K562 (cell line): Measurements from ENCODE around the gene MPST. TPM values are rescaled to one million over a fixed set of nuclear protein-coding genes. Genes with fewer than 3 reads are reported as not detected.

ENCODE experiments used
- ATAC-seq: fragments of 200-7000 bp; cut with Tn5 transposase; 3 replicates; pipeline ENCODE4 v1.9.1; 2020; ENCODE audit warnings: moderate library complexity
- BruUV-seq: library from RNA; stranded (reverse); fragments of 400-500 nt; replicated peaks from 2 replicates; lab custom pipeline; 2021; lab: Mats Ljungman, UMichigan
- CTCF ChIA-PET: fragments of 300-600 bp; formaldehyde crosslinking; extraction: SDS; loops from one replicate; lab custom pipeline; 2021; ENCODE audit warnings: low intra/inter-chr PET ratio; lab: Yijun Ruan, JAX
- POLR2A ChIA-PET: fragments of 300-600, 350-650 bp; sonication (Branson Sonifier 250); formaldehyde crosslinking; extraction: SDS; loops from one replicate; lab custom pipeline; 2021; ENCODE audit warnings: antibody characterized with exemption, inconsistent platforms; lab: Yijun Ruan, JAX
- DNase-seq, 4 experiments: peaks; one replicate each; pipeline versions ENCODE4 v3.0.0 to v3.0.0-alpha.2; 2011 to 2018; ENCODE audit warnings: low spot score in 3 of 4, mixed read lengths in 3 of 4; ENCODE audit errors: extremely low read depth in 1 of 4
- FAIRE-seq: peaks from 2 replicates; lab custom pipeline; 2011; peaks lifted over from hg19 to GRCh38; lab: Jason Lieb, UNC
- H2AFZ ChIP-seq: 2 replicates; pipeline ENCODE4 v1.6.0; 2011; ENCODE audit warnings: low read depth, low read length, control low read depth, inconsistent platforms
- H3K27ac ChIP-seq: fragments of 200-600 bp; 3 replicates; pipeline ENCODE4 v1.8.0; 2011; ENCODE audit warnings: low read depth, mild to moderate bottlenecking, control low read depth, inconsistent platforms, low read length, moderate library complexity, mixed read lengths; ENCODE audit errors: extremely low read depth
- H3K27me3 ChIP-seq, 2 experiments: fragments of 300-600 bp in 1 of 2; 2 replicates in 1 of 2; 3 replicates in 1 of 2; pipeline versions ENCODE4 v1.6.0 to v1.8.0; 2011; ENCODE audit warnings: inconsistent platforms in 2 of 2, low read length in 2 of 2, mild to moderate bottlenecking in 1 of 2, mixed read lengths in 1 of 2, moderate library complexity in 1 of 2; ENCODE audit not compliant: control insufficient read depth in 2 of 2, insufficient read depth in 2 of 2
- H3K36me3 ChIP-seq: fragments of 300-600 bp; 3 replicates; pipeline ENCODE4 v1.8.0; 2011; ENCODE audit warnings: mild to moderate bottlenecking, low read length, inconsistent platforms; ENCODE audit not compliant: control insufficient read depth, insufficient read depth
- H3K4me1 ChIP-seq, 2 experiments: fragments of 200-600 bp in 1 of 2; replicated peaks in 1 of 2; 2 replicates in 1 of 2; 3 replicates in 1 of 2; pipeline versions ENCODE4 v1.5.1 to v1.8.0; 2011; ENCODE audit warnings: inconsistent platforms in 2 of 2, low read length in 2 of 2, mild to moderate bottlenecking in 1 of 2, mixed read lengths in 1 of 2, moderate library complexity in 1 of 2; ENCODE audit not compliant: control insufficient read depth in 2 of 2, insufficient read depth in 2 of 2
- H3K4me2 ChIP-seq: 2 replicates; pipeline ENCODE4 v1.6.1; 2011; ENCODE audit warnings: low read length, control low read depth, inconsistent platforms, mixed read lengths; ENCODE audit not compliant: insufficient read depth
- H3K4me3 ChIP-seq: fragments of 200-600 bp; sonication (generic), shearing (Covaris generic); 2 replicates; pipeline ENCODE4 v1.5.1; 2016; ENCODE audit warnings: control low read depth, inconsistent platforms
- H3K79me2 ChIP-seq: fragments of 200-600 bp; 3 replicates; pipeline ENCODE4 v1.8.0; 2011; ENCODE audit warnings: low read length, inconsistent platforms; ENCODE audit not compliant: control insufficient read depth, insufficient read depth
- H3K9ac ChIP-seq, 2 experiments: 2 replicates each; pipeline versions ENCODE4 v1.6.0 to v1.6.1; 2011; ENCODE audit warnings: low read depth in 2 of 2, low read length in 2 of 2, control low read depth in 1 of 2, inconsistent platforms in 1 of 2, mild to moderate bottlenecking in 1 of 2, mixed read lengths in 1 of 2; ENCODE audit not compliant: insufficient read depth in 1 of 2
- H3K9me1 ChIP-seq: one replicate; pipeline ENCODE4 v1.6.0; 2011; ENCODE audit warnings: inconsistent platforms, mild to moderate bottlenecking, low read length, moderate library complexity; ENCODE audit not compliant: control insufficient read depth, insufficient read depth
- H3K9me3 ChIP-seq: replicated peaks from 2 replicates; pipeline ENCODE4 v1.5.1; 2011; ENCODE audit warnings: low read depth, low read length, inconsistent platforms; ENCODE audit not compliant: control insufficient read depth, insufficient read depth
- H4K20me1 ChIP-seq: replicated peaks from 2 replicates; pipeline ENCODE4 v1.6.1; 2011; ENCODE audit warnings: low read length, inconsistent platforms, mixed read lengths; ENCODE audit not compliant: control insufficient read depth, insufficient read depth
- ASH1L ChIP-seq: fragments of 450-650 bp; IDR thresholded peaks from 2 replicates; pipeline ENCODE4 v1.6.1; 2018; ENCODE audit warnings: borderline replicate concordance, mild to moderate bottlenecking, low read depth; ENCODE audit not compliant: partially characterized antibody
- ATF2 ChIP-seq: sonication (generic); formaldehyde crosslinking; IDR thresholded peaks from 2 replicates; pipeline ENCODE4 v1.8.1; 2022; ENCODE audit warnings: missing genetic modification reagents
- BRCA1 ChIP-seq, 2 experiments: fragments of 450-650 bp in 1 of 2; sonication (generic) in 1 of 2; formaldehyde crosslinking in 1 of 2; IDR thresholded peaks; 2 replicates each; pipeline versions ENCODE4 v1.5.0 to v1.6.1; 2017 to 2020; ENCODE audit warnings: mild to moderate bottlenecking in 1 of 2, missing genetic modification reagents in 1 of 2
- CREB1 ChIP-seq, 2 experiments: sonication (generic) in 1 of 2; formaldehyde crosslinking in 1 of 2; IDR thresholded peaks; 2 replicates each; pipeline versions ENCODE4 v1.6.1 to v1.8.0; 2012 to 2022; ENCODE audit warnings: inconsistent platforms in 1 of 2, mild to moderate bottlenecking in 1 of 2, missing genetic modification reagents in 1 of 2, moderate library complexity in 1 of 2
- DDX20 ChIP-seq: fragments of 450-650 bp; IDR thresholded peaks from 2 replicates; pipeline ENCODE4 v1.6.1; 2016; ENCODE audit warnings: missing genetic modification characterization, low read depth, mild to moderate bottlenecking, missing compliant biosample characterization, moderate library complexity
- GTF2A2 ChIP-seq: IDR thresholded peaks from 2 replicates; pipeline ENCODE4 v1.6.1; 2016; ENCODE audit warnings: mild to moderate bottlenecking, missing genetic modification characterization, missing compliant biosample characterization
- KAT8 ChIP-seq: fragments of 450-650 bp; IDR thresholded peaks from 2 replicates; pipeline ENCODE4 v1.6.1; 2016; ENCODE audit warnings: low read depth, mild to moderate bottlenecking
- MXI1 ChIP-seq: IDR thresholded peaks from 2 replicates; pipeline ENCODE4 v1.6.1; 2011; ENCODE audit warnings: low read depth, mild to moderate bottlenecking, improper control_type of control experiment, low read length
- MYC ChIP-seq, 2 experiments: fragments of 250-450 bp in 1 of 2; sonication (Bioruptor Pico) in 1 of 2; IDR thresholded peaks; 2 replicates each; pipeline versions ENCODE4 v1.5.1 to v1.6.1; 2012 to 2021; ENCODE audit warnings: low read depth in 2 of 2, borderline replicate concordance in 1 of 2, improper control_type of control experiment in 1 of 2, low read length in 1 of 2, mild to moderate bottlenecking in 1 of 2, moderate library complexity in 1 of 2
- NELFE ChIP-seq: IDR thresholded peaks from 2 replicates; pipeline ENCODE4 v1.6.1; 2011; ENCODE audit warnings: mild to moderate bottlenecking; ENCODE audit not compliant: insufficient read depth, insufficient read length
- SMAD1 ChIP-seq: fragments of 150-350 bp; IDR thresholded peaks from 2 replicates; pipeline ENCODE4 v1.6.1; 2014; ENCODE audit warnings: low read length, low read depth; ENCODE audit not compliant: partially characterized antibody
- SRF ChIP-seq, 2 experiments: fragments of 250-450, 450-650 bp in 1 of 2; sonication (Bioruptor Pico) in 1 of 2; sonication (generic) in 1 of 2; formaldehyde crosslinking; IDR thresholded peaks; 2 replicates each; pipeline versions ENCODE4 v1.5.0 to v1.5.1; 2020 to 2022; ENCODE audit warnings: mild to moderate bottlenecking in 1 of 2, missing genetic modification reagents in 1 of 2
- TGIF2 ChIP-seq: sonication (generic); formaldehyde crosslinking; IDR thresholded peaks from 2 replicates; pipeline ENCODE4 v1.8.1; 2022; ENCODE audit warnings: mild to moderate bottlenecking, missing genetic modification reagents, moderate library complexity
- ZKSCAN1 ChIP-seq: fragments of 150-350 bp; IDR thresholded peaks from 2 replicates; pipeline ENCODE4 v1.6.1; 2016; ENCODE audit warnings: low read depth, low read length
- WGBS: fragments of 100-300 bp; shearing (Covaris generic); methylation state at CpG from one replicate; pipeline ENCODE4 v1.1.6; 2016; ENCODE audit warnings: low coverage, mixed read lengths; ENCODE audit not compliant: insufficient coverage; ENCODE audit errors: missing lambda C conversion rate; 5-methylcytosine and 5-hydroxymethylcytosine counted together
- in situ Hi-C: fragments of 300-500 bp; cut with MboI; formaldehyde crosslinking; loops from 4 replicates; pipeline ENCODE4 v1.15.0; 2018; ENCODE audit warnings: inconsistent platforms, mixed read lengths
- intact Hi-C: fragments of 100-400 bp; cut with micrococcal nuclease; formaldehyde crosslinking; loops from 2 replicates; pipeline ENCODE4 v1.14.2; 2022
- polyA plus RNA-seq, 8 experiments: library from polyadenylated mRNA; depleted of rRNA in 4 of 8; stranded (reverse) in 5 of 8; unstranded in 3 of 8; fragments of >200 nt; fragmentation: Nextera tagmentation in 2 of 8; fragmentation: Illumina TruSeq in 1 of 8; extraction: Ambion mirVana in 2 of 8; extraction: Trizol in 1 of 8; gene quantifications; 2 replicates each; pipeline versions ENCODE4 v1.2.1 to v1.2.3, GENCODE V29; 2011 to 2014; ENCODE audit warnings: inconsistent platforms in 1 of 8, missing spikeins in 1 of 8
- total RNA-seq, 7 experiments: library from RNA; depleted of rRNA in 6 of 7; stranded (reverse); fragments of >200 nt in 6 of 7; fragmentation: Illumina TruSeq in 2 of 7; extraction: Trizol in 2 of 7; gene quantifications; 2 replicates each; pipeline versions ENCODE4 v1.2.1 to v1.2.3, GENCODE V29; 2011 to 2021; ENCODE audit warnings: low replicate concordance in 1 of 7
- TF ChIP-seq, protein P1 (sequence below): fragments of 250-450 bp; sonication (Bioruptor Pico); IDR thresholded peaks from 2 replicates; pipeline ENCODE4 v1.8.0; 2021; ENCODE audit warnings: mild to moderate bottlenecking, moderate library complexity

Gene MPST
- total and polyA plus RNA-seq, 9 of the 15 experiments (the other 6 are each of a cell fraction or from before 2014, with no cell fraction given), result 0.65 to 104 (median 24.3) TPM

DNA sequence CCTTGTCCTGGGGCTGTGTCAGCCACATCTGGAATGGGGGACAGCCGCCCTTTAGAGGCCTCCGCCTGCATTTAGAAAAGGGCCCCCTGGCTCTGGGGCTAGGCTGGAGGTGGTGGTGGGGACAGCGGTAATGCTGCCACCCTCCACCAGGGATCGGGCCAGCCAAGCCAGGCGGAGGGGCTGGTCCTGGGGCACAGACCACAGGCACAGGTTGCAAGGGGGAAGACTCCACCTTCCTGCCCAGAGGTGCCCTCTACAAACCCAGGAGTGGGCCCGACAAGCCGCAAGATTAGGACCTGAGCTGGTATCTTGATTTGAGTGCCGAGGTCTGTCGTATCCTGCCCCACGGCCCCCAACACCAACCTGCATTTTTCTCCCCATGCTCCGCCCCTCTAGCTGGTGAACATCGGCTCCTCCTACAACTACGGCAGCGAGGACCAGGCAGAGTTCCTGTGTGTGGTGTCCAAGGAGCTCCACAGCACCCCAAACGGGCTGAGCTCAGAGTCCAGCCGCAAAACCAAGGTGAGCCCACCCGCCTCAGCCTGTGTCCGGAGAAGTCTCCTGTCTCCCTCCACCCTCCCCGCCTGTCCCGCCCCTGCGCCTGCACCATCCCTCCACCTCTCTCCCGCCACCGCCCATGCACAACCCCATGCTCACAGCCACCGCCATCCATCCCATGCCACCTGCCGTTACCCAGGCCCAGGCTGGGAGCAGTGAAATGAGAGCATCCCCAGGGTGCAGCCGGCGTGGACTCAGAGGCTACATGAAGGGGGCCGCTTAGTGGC lies 39.6 kb downstream of the MPST start (continued):
- TF ChIP-seq SMAD1, result no peak

DNA sequence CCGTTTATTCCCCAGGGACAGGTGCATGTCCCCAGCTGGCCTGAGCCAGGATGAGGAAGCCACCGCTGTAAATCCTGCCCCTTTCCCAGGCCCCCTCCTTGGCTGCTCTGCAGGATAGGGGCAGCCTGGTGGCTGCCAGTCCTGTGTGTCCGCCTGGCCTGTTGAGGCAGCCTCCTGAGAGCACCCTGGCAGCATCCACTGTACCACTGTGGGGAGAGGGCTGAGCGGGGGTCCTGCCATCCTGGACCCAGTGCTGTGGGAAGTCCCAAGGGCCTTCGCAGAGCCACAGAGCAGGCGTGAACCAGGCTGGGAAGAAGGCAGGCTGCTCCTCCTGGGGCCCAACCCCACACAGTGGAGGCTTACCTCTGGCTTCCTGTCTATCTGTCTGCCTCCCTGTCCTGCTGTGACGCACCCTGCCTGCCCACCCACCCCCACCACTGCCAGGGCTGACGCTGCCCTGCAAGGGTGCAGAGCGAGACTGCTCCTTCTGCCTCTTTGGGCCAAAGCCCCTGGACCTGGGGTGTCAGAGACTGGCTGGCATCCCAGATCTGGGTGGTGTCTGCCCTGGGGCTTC lies 40.4 kb downstream of the MPST start:
- in situ Hi-C loops, result no loop called here
- no TSS peak for BruUV-seq
- FAIRE-seq, result no peak
- Histone ChIP-seq H3K9me3 (no peaks in the 10 kb centered on the region), H3K4me3 (no peak overlapping the region), H3K79me2 (no peaks in the 10 kb centered on the region), H3K27ac (no peak overlapping the region), H3K9me1 (no peaks in the 10 kb centered on the region), H4K20me1 (no peaks in the 10 kb centered on the region; the same call in 1 of the 2 replicates), H3K4me2 (no peak overlapping the region), H3K9ac (no peak overlapping the region), H3K27me3 (peaks cover 14 to 74% of the 10 kb centered on the region in 2 experiments; a peak in 4 of 5 replicates), H3K4me1 (no peaks in the 10 kb centered on the region; a peak in 1 of 5 replicates), H2AFZ (no peak overlapping the region), H3K36me3 (no peaks in the 10 kb centered on the region)
- TF ChIP-seq KAT8 (no peak), ZKSCAN1 (no peak), TGIF2 (CRISPR knock-in tag) (no peak), CREB1 (IDR thresholded peaks at IDR 0.05) (no peak), CREB1 (CRISPR knock-in tag; IDR thresholded peaks at IDR 0.05) (no peak), GTF2A2 (tag) (no peak), MYC (IDR thresholded peaks at IDR 0.05; ENCODE audit: low read depth, low read length) (no peak), MYC (CRISPR knock-in tag; IDR thresholded peaks at IDR 0.05; ENCODE audit: borderline replicate concordance, low read depth) (no peak), ASH1L (no peak), NELFE (no peak), BRCA1 (IDR thresholded peaks at IDR 0.05) (no peak), BRCA1 (CRISPR knock-in tag; IDR thresholded peaks at IDR 0.05) (no peak), MXI1 (no peak), DDX20 (no peak), ATF2 (CRISPR knock-in tag) (no peak), SRF (CRISPR knock-in tag; IDR thresholded peaks at IDR 0.05) (no peak)
- TF ChIP-seq, protein P1, sequence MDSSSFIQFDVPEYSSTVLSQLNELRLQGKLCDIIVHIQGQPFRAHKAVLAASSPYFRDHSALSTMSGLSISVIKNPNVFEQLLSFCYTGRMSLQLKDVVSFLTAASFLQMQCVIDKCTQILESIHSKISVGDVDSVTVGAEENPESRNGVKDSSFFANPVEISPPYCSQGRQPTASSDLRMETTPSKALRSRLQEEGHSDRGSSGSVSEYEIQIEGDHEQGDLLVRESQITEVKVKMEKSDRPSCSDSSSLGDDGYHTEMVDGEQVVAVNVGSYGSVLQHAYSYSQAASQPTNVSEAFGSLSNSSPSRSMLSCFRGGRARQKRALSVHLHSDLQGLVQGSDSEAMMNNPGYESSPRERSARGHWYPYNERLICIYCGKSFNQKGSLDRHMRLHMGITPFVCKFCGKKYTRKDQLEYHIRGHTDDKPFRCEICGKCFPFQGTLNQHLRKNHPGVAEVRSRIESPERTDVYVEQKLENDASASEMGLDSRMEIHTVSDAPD (CRISPR knock-in tag), result no peak
- ATAC-seq, result no peak
- CTCF ChIA-PET, result no interaction called here
- POLR2A ChIA-PET, result no interaction called here
- DNase-seq, result no peak
- intact Hi-C loops, result no loop called here
- WGBS, result 0% methylated on average over 4 of the region's 9 CpGs
